GM21526 (cell line): ENCODE data around the gene TRIM74.
"Not testable (repeated sequence)": the region's sequence is repeated elsewhere in the genome, so short reads cannot be mapped to it uniquely, and the experiment has no call there.

Experiments used
- ATAC-seq: cut with Tn5 transposase; IDR thresholded peaks from one replicate; pipeline ENCODE4 v1.9.1; 2021; ENCODE audit warnings: moderate library complexity; ENCODE audit not compliant: unreplicated experiment, low FRiP score

TRIM74 gene

GRCh38 chr7:72968980-72969516 lies at the start of gene TRIM74:
Gene TRIM74 (minus strand): TSS chr7:72969466. CDS start chr7:72966157, 3,309 bp downstream.
- ATAC-seq: not testable (repeated sequence)

DNA sequence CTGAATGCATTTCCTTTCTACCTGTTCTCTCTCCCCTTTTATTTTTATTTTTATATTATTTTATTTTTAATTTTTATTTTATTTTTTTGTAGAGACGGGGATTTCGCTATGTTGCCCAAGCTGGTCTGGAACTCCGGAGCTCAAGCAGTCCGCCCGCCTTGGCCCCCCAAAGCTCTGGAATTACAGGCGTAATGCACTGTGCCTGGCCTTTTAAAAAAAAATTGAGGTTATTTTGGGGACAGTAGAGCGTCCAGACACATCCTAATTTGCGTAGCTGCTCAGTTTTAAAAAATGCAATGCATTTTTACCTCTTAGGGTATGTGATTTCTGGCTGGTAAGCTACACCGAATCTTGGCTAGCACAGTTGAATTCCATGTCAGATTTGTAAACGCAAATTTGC lies 37.2 kb upstream of the TRIM74 start:
- not testable (repeated sequence) for ATAC-seq

DNA sequence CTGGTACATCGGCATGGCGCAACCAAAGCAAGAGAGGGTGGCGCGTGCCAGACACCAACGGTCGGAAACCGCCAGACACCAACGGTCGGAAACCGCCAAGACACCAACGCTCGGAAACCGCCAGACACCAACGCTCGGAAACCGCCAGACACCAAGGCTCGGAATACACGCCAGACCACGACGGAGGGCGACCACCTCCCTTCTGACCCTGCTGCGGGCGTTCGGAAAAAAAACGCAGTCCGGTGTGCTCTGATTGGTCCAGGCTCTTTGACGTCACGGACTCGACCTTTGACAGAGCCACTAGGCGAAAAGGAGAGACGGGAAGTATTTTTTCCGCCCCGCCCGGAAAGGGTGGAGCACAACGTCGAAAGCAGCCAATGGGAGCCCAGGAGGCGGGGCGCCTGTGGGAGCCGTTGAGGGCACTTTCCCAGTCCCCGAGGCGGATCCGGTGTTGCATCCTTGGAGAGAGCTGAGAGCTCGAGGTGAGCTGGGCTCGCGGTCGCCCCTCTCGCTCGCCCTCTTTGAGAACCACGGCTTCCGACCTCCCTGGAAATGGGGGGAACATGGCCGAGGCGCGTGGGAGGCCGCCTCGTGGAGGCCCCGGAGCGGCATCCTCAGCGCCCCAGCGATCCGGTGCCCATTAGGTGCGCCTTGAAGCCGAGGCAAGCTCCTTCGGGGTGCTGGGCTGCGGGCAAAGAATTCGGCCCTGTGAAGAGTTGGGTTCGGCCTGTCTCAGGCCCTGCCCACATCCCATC lies 36.6 kb upstream of the TRIM74 start:
- peak; percentile 88 for ATAC-seq

- ATAC-seq: peak; percentile 76
Measured at GRCh38 chr7:73005356-73005692, 36.1 kb upstream of the TRIM74 start.

DNA sequence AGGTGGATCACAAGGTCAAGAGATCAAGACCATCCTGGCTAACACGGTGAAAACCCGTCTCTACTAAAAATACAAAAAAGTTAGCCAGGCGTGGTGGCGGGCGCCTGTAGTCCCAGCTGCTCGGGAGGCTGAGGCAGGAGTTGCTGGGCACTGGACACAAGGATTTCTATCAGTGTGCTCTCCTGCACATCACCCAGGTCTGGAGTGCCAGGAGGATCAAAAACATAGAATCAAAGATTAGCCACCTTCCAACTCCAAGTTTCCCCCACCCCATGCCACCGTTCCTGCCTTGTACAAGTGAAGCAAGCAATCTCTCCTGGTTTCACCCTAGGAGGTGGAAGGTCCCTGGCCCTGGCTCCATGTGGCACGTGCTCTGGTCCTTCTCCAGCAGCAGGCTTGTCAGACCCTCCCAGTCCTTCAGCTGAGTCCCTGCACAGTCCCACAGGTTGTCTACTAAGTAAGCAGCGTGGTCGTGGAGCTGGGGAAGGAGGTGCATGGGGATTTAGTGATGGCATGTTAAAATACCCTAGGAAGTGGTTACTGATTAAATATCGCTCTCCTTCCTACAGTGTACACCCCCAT lies 28.7 kb upstream of the TRIM74 start:
- ATAC-seq: not testable (repeated sequence)

- ATAC-seq: not testable (repeated sequence)
Measured at GRCh38 chr7:72997447-72997846, 28.2 kb upstream of the TRIM74 start.

DNA sequence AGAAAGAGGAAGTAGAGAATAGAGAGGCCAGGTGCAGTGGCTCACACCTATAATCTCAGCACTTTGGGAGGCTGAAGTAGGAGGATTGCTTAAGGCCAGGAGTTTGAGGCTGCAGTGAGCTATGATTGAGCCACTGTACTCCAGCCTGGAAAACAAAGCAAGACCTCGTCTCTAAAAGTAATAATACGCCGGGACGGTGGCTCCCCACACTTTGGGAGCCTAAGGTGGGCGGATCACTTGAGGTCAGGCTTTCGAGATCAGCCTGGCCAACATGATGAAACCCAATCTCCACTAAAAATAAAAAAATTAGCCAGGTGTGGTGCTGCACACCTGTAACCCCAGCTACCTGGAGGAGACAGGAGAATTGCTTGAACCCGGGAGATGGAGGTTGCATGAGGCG lies 26.2 kb upstream of the TRIM74 start:
- not testable (repeated sequence) for ATAC-seq

- not testable (repeated sequence) for ATAC-seq
Measured at GRCh38 chr7:72990146-72990913, 21.1 kb upstream of the TRIM74 start.

DNA sequence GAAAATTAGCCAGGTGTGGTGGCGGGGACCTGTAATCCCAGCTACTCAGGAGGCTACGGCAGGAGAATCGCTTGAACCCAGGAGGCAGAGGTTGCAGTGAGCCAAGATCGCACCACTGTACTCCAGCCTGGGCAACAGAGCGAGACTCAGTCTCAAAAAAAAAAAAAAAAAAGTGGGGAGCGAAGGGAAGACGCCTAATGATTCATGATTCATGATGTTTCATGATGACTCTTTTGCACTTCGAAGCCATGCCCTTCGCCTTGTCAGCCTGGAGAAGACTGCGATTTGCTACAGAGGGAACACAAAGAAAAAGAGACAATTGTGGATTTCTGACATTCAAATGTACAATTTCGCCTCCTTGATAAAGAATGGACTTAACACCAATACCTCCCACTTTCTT lies 12.8 kb upstream of the TRIM74 start:
- not testable (repeated sequence) for ATAC-seq

DNA sequence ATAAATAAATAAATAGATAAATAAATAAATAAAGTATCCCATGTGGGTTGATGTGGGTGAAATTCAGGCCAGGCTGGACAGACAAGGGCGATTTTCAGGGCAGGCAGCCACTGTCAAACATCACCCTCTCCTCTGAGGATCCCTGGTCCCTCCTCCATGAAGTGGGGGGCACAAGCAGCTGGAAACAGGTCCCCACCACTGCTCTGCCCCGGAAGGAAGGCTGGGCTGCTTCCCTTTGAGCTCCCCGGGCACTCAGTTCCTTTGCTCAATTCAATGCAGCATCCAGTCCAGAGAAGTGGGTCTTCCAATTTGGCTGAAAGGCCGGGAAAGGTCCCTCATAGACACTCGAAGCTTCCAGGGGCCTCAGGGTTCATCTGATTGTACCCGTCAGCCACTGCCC lies 11.1 kb upstream of the TRIM74 start:
- not testable (repeated sequence) for ATAC-seq

DNA sequence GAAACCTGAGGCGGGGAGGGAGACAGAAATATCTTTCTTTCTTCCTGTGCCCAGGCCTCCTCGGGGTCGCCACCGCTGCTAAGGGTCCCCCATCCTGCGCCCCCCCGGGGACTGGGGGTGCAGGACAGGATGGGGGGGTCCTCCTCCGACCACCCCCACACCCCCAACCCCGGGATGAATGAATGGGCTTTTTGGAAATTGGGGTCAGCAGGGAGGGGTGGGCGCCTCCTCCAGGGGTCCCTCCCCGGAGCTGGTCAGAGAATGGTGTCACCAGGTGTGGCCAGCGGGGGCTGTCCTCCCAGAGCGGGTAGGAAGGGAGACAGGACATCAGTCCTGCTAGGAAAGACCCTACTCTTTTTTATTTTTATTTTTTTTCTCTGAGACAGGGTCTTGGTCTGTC lies 7.2 kb upstream of the TRIM74 start:
- not testable (repeated sequence) for ATAC-seq

- ATAC-seq: not testable (repeated sequence)
Measured at GRCh38 chr7:72975656-72976286, 6.5 kb upstream of the TRIM74 start.

- ATAC-seq: not testable (repeated sequence)
Measured at GRCh38 chr7:72974781-72975180, 5.5 kb upstream of the TRIM74 start.

GRCh38 chr7:72971505-72971904 lies 2.2 kb upstream of the TRIM74 start:
- ATAC-seq: not testable (repeated sequence)

- ATAC-seq: not testable (repeated sequence)
Measured at GRCh38 chr7:72969688-72970087, 422 bp upstream of the TRIM74 start.

GRCh38 chr7:72966892-72967291 lies 2.4 kb downstream of the TRIM74 start:
- ATAC-seq: not testable (repeated sequence)

GRCh38 chr7:72965186-72965975 lies 3.9 kb downstream of the TRIM74 start:
- not testable (repeated sequence) for ATAC-seq

- ATAC-seq: not testable (repeated sequence)
Measured at GRCh38 chr7:72963056-72963455, 6.2 kb downstream of the TRIM74 start.

DNA sequence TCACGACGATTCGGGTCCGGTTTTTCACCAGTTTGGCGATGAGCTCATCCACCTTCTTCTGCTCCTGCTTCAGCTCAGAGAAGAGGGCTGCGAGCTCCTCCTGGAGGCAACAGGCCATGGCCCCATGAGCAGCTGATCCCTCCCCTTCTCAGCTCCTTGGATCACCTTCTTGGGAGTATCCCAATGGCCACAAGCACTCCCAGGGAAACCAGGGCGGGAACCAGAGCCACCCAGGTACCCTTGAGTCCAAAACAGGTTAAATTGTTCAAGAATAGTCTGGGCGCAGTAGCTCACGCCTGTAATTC lies 8.0 kb downstream of the TRIM74 start:
- ATAC-seq: not testable (repeated sequence)
